Osteoblast (primary cell): Measurements from ENCODE around the gene ATP5F1E. TPM values are rescaled to one million over a fixed set of nuclear protein-coding genes. Genes with fewer than 3 reads are reported as not detected.
A peak's percentile ranks its signal among the peaks of the same experiment; 100 is the strongest.

Experiments used
- DNase-seq: peaks from one replicate; pipeline ENCODE4 v3.0.0; 2011; ENCODE audit warnings: low spot score, mixed read lengths; ENCODE audit not compliant: insufficient read length; ENCODE audit errors: missing footprints
- H2AFZ ChIP-seq: 2 replicates; pipeline ENCODE4 v1.6.0; 2011; ENCODE audit warnings: mild to moderate bottlenecking, low read length
- H3K27ac ChIP-seq: 2 replicates; pipeline ENCODE4 v1.5.1; 2011; ENCODE audit warnings: mild to moderate bottlenecking, low read depth, low read length, moderate library complexity
- H3K27me3 ChIP-seq: 2 replicates; pipeline ENCODE4 v1.6.0; 2012; ENCODE audit warnings: mild to moderate bottlenecking, control low read depth, inconsistent platforms, low read length, moderate library complexity; ENCODE audit not compliant: insufficient read depth
- H3K36me3 ChIP-seq: 2 replicates; pipeline ENCODE4 v1.5.1; 2011; ENCODE audit warnings: mild to moderate bottlenecking, low read length, control low read depth, moderate library complexity; ENCODE audit not compliant: insufficient read depth
- H3K4me1 ChIP-seq: 2 replicates; pipeline ENCODE4 v1.5.1; 2011; ENCODE audit warnings: mild to moderate bottlenecking, low read length, control low read depth, moderate library complexity; ENCODE audit not compliant: insufficient read depth
- H3K4me2 ChIP-seq: 2 replicates; pipeline ENCODE4 v1.6.0; 2011; ENCODE audit warnings: mild to moderate bottlenecking, low read length; ENCODE audit not compliant: insufficient read depth
- H3K4me3 ChIP-seq: fragments of 200-600 bp; sonication (generic); 3 replicates; pipeline ENCODE4 v1.5.1; 2012; ENCODE audit warnings: mild to moderate bottlenecking, low read length, inconsistent platforms; ENCODE audit not compliant: insufficient read depth
- H3K79me2 ChIP-seq: 2 replicates; pipeline ENCODE4 v1.6.0; 2012; ENCODE audit warnings: mild to moderate bottlenecking, low read length, control low read depth, inconsistent platforms; ENCODE audit not compliant: insufficient read depth
- H3K9me3 ChIP-seq: 2 replicates; pipeline ENCODE4 v1.5.1; 2011; ENCODE audit warnings: low read depth, low read length, control low read depth
- H4K20me1 ChIP-seq: 2 replicates; pipeline ENCODE4 v1.6.0; 2012; ENCODE audit warnings: mild to moderate bottlenecking, low read length, control low read depth; ENCODE audit not compliant: insufficient read depth
- CTCF ChIP-seq: IDR thresholded peaks from 2 replicates; pipeline ENCODE4 v1.5.1; 2011; ENCODE audit warnings: mild to moderate bottlenecking, low read depth, low read length, moderate library complexity; ENCODE audit errors: extremely low read depth
- total RNA-seq: library from RNA; depleted of rRNA; stranded (reverse); fragments of >200 nt; gene quantifications from 2 replicates; pipeline ENCODE4 v1.2.3, GENCODE V29; 2012

Gene ATP5F1E
- total RNA-seq, 1 donor = 19.5 TPM

- Histone ChIP-seq H2AFZ (no peak overlapping the region), H3K9me3 (no peaks in the 10 kb centered on the region), H3K27me3 (peaks cover 2% of the 10 kb centered on the region), H3K27ac (no peak overlapping the region), H3K36me3 (peaks cover 10% of the 10 kb centered on the region), H3K79me2 (peaks cover 28% of the 10 kb centered on the region), H3K4me3 (no peak overlapping the region), H3K4me1 (peaks cover 35% of the 10 kb centered on the region), H3K4me2 (no peak overlapping the region), H4K20me1 (peaks cover 2% of the 10 kb centered on the region)
- no peak for TF ChIP-seq CTCF
- peak; percentile 45 for DNase-seq
These were observed 12.7 kb upstream of the ATP5F1E start for GRCh38 chr20:59044796-59045195.

- peaks cover 33% of the 10 kb centered on the region for H3K79me2 ChIP-seq
- H2AFZ ChIP-seq = peak overlapping the region; percentile 25
- DNase-seq = no peak
These were observed 12.2 kb upstream of the ATP5F1E start for GRCh38 chr20:59044295-59044694.

GRCh38 chr20:59043698-59044097, 11.6 kb upstream of the ATP5F1E start:
- H3K36me3 ChIP-seq = peaks cover 10% of the 10 kb centered on the region
- H3K4me2 ChIP-seq = peak overlapping the region; percentile 87
- peaks cover 8% of the 10 kb centered on the region for H4K20me1 ChIP-seq
- no peak for TF ChIP-seq CTCF
- peak overlapping the region; percentile 94 for H3K4me3 ChIP-seq
- peak overlapping the region; percentile 13 for H2AFZ ChIP-seq
- no peaks in the 10 kb centered on the region for H3K27me3 ChIP-seq
- peaks cover 39% of the 10 kb centered on the region for H3K79me2 ChIP-seq
- H3K9me3 ChIP-seq = no peaks in the 10 kb centered on the region
- H3K27ac ChIP-seq = no peak overlapping the region
- no peak for DNase-seq
- peaks cover 35% of the 10 kb centered on the region for H3K4me1 ChIP-seq

More at GRCh38 chr20:59044295-59044694, 12.2 kb upstream of the ATP5F1E start:
- Histone ChIP-seq H3K9me3 (no peaks in the 10 kb centered on the region), H3K4me1 (peaks cover 37% of the 10 kb centered on the region), H4K20me1 (peaks cover 7% of the 10 kb centered on the region), H3K27ac (no peak overlapping the region), H3K4me2 (no peak overlapping the region), H3K36me3 (peaks cover 10% of the 10 kb centered on the region), H3K27me3 (no peaks in the 10 kb centered on the region), H3K4me3 (no peak overlapping the region)
- no peak for TF ChIP-seq CTCF

GRCh38 chr20:59042796-59043631, 10.9 kb upstream of the ATP5F1E start:
- no peaks in the 10 kb centered on the region for H3K27me3 ChIP-seq
- DNase-seq = peak; percentile 99
- H2AFZ ChIP-seq = peak overlapping the region; percentile 94
- H3K9me3 ChIP-seq = no peaks in the 10 kb centered on the region
- peak overlapping the region; percentile 94 for H3K4me3 ChIP-seq
- peak overlapping the region; percentile 87 for H3K4me2 ChIP-seq
- peaks cover 8% of the 10 kb centered on the region for H4K20me1 ChIP-seq
- H3K27ac ChIP-seq = no peak overlapping the region
- H3K36me3 ChIP-seq = peaks cover 11% of the 10 kb centered on the region
- peaks cover 29% of the 10 kb centered on the region for H3K4me1 ChIP-seq
- no peak for TF ChIP-seq CTCF
- H3K79me2 ChIP-seq = peaks cover 46% of the 10 kb centered on the region
